ENCODE results near the gene HYCC1. TPM values are rescaled to one million over a fixed set of nuclear protein-coding genes. Genes with fewer than 3 reads are reported as not detected.
"Not testable (repeated sequence)": the region's sequence is repeated elsewhere in the genome, so short reads cannot be mapped to it uniquely, and the experiment has no call there.

The HYCC1 gene
- total and polyA plus RNA-seq, 5 donors from 2014 or later, result 12.8 to 38.6 (median 16.0) TPM

DNA sequence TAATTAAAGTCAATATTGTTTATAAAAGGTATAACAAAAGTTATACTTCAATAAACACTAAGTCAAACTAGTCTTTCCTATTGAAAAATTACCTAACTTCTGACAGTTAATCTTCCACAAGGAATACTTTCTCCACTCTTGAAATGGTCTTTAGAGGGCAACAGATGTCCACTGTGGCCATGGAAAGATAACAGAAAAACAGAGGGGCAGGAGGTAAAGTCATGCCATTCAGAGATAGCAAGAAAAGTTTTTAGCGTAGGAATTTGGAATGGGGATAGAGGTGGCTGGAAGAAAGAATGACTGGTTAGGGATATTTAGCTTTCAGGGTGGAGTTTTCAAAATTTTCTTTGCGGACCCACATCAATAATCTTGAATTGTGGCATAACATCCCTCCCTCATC lies 34.7 kb downstream of the HYCC1 start:
- H3K27me3 Mint-ChIP-seq, result no peaks in the 10 kb centered on the region
- H3K4me1 ChIP-seq (ENCODE audit: control insufficient read depth, insufficient read depth, low read length, poor library complexity, severe bottlenecking), result no peaks in the 10 kb centered on the region
- no peak for DNase-seq
- no peak for ATAC-seq (ENCODE audit: low read depth in 2 of 2)
- H3K9me3 Mint-ChIP-seq, result peaks cover 0 to 2% (median 0%) of the 10 kb centered on the region in 7 donors
- no peaks in the 10 kb centered on the region for H3K27me3 ChIP-seq (ENCODE audit: control insufficient read depth, insufficient read depth, low read length)
- H3K4me3 ChIP-seq (ENCODE audit: low read depth, low read length), result no peak overlapping the region
- H3K9me3 ChIP-seq (ENCODE audit: control insufficient read depth in 2 of 2, low read length in 2 of 2), result no peaks in the 10 kb centered on the region
- H3K27ac Mint-ChIP-seq, result no peak overlapping the region
- peaks cover 11% of the 10 kb centered on the region for H3K36me3 ChIP-seq (ENCODE audit: control insufficient read depth, insufficient read depth, low read length)
- peaks cover 44% of the 10 kb centered on the region for H3K36me3 Mint-ChIP-seq
- H3K4me3 Mint-ChIP-seq, result no peak overlapping the region
- H3K27ac ChIP-seq (ENCODE audit: insufficient read depth, low read length, poor library complexity, severe bottlenecking), result no peak overlapping the region
- H3K4me1 Mint-ChIP-seq, result peaks cover 0 to 3% (median 0%) of the 10 kb centered on the region in 4 donors

DNA sequence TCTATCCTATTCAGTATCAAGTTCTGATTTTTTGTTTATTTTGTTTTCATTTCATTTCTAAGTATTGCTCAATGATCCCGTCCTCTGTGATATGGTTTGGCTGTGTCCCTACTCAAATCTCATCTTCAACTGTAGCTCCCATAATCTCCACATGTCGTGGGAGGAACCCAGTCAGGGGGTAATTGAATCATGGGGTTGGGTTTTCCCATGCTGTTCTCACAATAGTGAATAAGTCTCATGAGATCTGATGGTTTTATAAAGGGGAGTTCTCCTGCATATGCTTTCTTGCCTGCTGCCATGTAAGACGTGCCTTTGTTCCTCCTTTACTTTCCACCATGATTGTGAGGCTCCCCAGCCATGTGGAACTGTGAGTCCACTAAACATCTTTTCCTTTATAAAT lies 39.3 kb downstream of the HYCC1 start:
- H3K27ac Mint-ChIP-seq; DNase-seq; H3K4me1 ChIP-seq (ENCODE audit: control insufficient read depth, insufficient read depth, low read length, poor library complexity, severe bottlenecking); H3K4me1 Mint-ChIP-seq; ATAC-seq (ENCODE audit: low read depth in 2 of 2); H3K27me3 Mint-ChIP-seq; H3K4me3 Mint-ChIP-seq; H3K36me3 ChIP-seq (ENCODE audit: control insufficient read depth, insufficient read depth, low read length); H3K27me3 ChIP-seq (ENCODE audit: control insufficient read depth, insufficient read depth, low read length); H3K4me3 ChIP-seq (ENCODE audit: low read depth, low read length); H3K9me3 Mint-ChIP-seq; H3K27ac ChIP-seq (ENCODE audit: insufficient read depth, low read length, poor library complexity, severe bottlenecking); H3K9me3 ChIP-seq (ENCODE audit: control insufficient read depth in 2 of 2, low read length in 2 of 2): not testable (repeated sequence)
- H3K36me3 Mint-ChIP-seq, result peaks cover 34% of the 10 kb centered on the region

DNA sequence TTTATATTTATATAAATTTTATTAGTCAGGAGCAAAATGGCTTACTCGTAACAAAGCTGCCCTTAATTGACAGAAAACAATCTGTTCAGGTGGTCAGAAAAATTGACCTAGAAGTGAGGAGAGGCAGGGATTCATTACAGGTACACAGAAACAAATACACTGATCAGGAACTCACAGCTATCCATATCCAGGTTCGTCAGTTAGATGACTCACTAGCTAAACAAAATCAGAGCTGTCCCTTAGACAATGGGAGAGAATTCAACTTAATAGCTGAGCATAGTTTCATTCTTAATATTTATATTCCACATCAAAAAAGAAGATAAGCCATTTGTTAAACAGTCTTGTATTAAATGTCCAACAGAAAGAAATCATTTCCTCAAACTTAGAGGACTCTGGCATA lies 41.7 kb downstream of the HYCC1 start:
- Histone ChIP-seq H3K27me3 (ENCODE audit: control insufficient read depth, insufficient read depth, low read length) (no peaks in the 10 kb centered on the region), H3K27ac (ENCODE audit: insufficient read depth, low read length, poor library complexity, severe bottlenecking) (no peak overlapping the region), H3K9me3 (ENCODE audit: control insufficient read depth in 2 of 2, low read length in 2 of 2) (no peaks in the 10 kb centered on the region), H3K36me3 (ENCODE audit: control insufficient read depth, insufficient read depth, low read length) (peaks cover 5% of the 10 kb centered on the region), H3K4me3 (ENCODE audit: low read depth, low read length) (no peak overlapping the region), H3K4me1 (ENCODE audit: control insufficient read depth, insufficient read depth, low read length, poor library complexity, severe bottlenecking) (no peaks in the 10 kb centered on the region)
- ATAC-seq (ENCODE audit: low read depth in 2 of 2) (no peak), DNase-seq (no peak)
- Mint-ChIP-seq H3K27me3 (no peaks in the 10 kb centered on the region), H3K36me3 (peaks cover 34% of the 10 kb centered on the region), H3K4me1 (peaks cover 0 to 5% (median under 1%) of the 10 kb centered on the region in 4 donors), H3K27ac (no peak overlapping the region), H3K4me3 (no peak overlapping the region), H3K9me3 (peaks cover 0 to 2% (median 0%) of the 10 kb centered on the region in 7 donors)

DNA sequence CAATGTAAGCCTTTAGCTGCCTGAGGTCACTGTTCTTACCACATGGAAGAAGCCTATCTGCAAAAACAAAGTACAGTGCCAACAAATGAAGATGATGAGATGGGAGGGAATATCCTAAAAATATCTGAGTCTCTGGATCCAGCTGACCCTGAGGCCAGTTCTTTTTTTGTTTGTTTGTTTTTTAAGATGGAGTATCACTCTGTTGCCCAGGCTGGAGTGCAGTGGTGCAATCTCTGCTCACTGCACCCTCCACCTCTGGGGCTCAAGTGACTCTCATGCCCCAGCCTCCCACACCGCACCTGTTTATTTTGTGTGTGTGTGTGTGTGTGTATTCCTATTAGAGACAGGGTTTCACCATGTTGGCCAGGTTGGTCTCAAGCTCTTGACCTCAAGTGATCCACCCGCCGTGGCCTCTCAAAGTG lies 44.9 kb downstream of the HYCC1 start:
- Mint-ChIP-seq H3K27ac (no peak overlapping the region), H3K36me3 (peaks cover 8% of the 10 kb centered on the region), H3K4me3 (no peak overlapping the region), H3K9me3 (no peaks in the 10 kb centered on the region), H3K27me3 (no peaks in the 10 kb centered on the region), H3K4me1 (peaks cover 0 to 5% (median under 1%) of the 10 kb centered on the region in 4 donors)
- Histone ChIP-seq H3K9me3 (ENCODE audit: control insufficient read depth in 2 of 2, low read length in 2 of 2) (no peaks in the 10 kb centered on the region), H3K27ac (ENCODE audit: insufficient read depth, low read length, poor library complexity, severe bottlenecking) (no peak overlapping the region), H3K36me3 (ENCODE audit: control insufficient read depth, insufficient read depth, low read length) (no peaks in the 10 kb centered on the region), H3K4me1 (ENCODE audit: control insufficient read depth, insufficient read depth, low read length, poor library complexity, severe bottlenecking) (no peaks in the 10 kb centered on the region), H3K4me3 (ENCODE audit: low read depth, low read length) (no peak overlapping the region), H3K27me3 (ENCODE audit: control insufficient read depth, insufficient read depth, low read length) (no peaks in the 10 kb centered on the region)
- no peak for ATAC-seq (ENCODE audit: low read depth in 2 of 2)
- DNase-seq, result no peak

Other genes starting within 250 kb of the HYCC1 start
- gene TOMM7, start 191.3 kb downstream of the HYCC1 start, total RNA-seq, result 414 TPM
- gene TOMM7, start 191.3 kb downstream of the HYCC1 start, polyA plus RNA-seq, result 100 to 1,000 TPM; 217 to 490 (median 368) TPM
- gene KLHL7, start 91.7 kb upstream of the HYCC1 start, total RNA-seq, result 19.7 TPM
- 10 to 100 TPM; 24.8 to 32.4 (median 27.5) TPM for gene KLHL7, start 91.7 kb upstream of the HYCC1 start, polyA plus RNA-seq
- 25.6 TPM for gene NUP42, start 167.9 kb upstream of the HYCC1 start, total RNA-seq
- gene NUP42, start 167.9 kb upstream of the HYCC1 start, polyA plus RNA-seq, result 10 to 100 TPM; 31.8 to 55.6 (median 44.5) TPM
- not detected for gene GPNMB, start 232.6 kb upstream of the HYCC1 start, total RNA-seq
- under 1 TPM in 1 of 4 donors, not detected in 3; 0.66 TPM for gene GPNMB, start 232.6 kb upstream of the HYCC1 start, polyA plus RNA-seq

Measured in CD4-positive, CD25-positive, alpha-beta regulatory T cell (primary cell).